ENCODE results near the gene IL10.
"Not testable (repeated sequence)": the region's sequence is repeated elsewhere in the genome, so short reads cannot be mapped to it uniquely, and the experiment has no call there.

IL10 gene

GRCh38 chr1:206794294-206794908, 22.1 kb upstream of the IL10 start:
- no peak for DNase-seq (ENCODE audit: low spot score)

DNA sequence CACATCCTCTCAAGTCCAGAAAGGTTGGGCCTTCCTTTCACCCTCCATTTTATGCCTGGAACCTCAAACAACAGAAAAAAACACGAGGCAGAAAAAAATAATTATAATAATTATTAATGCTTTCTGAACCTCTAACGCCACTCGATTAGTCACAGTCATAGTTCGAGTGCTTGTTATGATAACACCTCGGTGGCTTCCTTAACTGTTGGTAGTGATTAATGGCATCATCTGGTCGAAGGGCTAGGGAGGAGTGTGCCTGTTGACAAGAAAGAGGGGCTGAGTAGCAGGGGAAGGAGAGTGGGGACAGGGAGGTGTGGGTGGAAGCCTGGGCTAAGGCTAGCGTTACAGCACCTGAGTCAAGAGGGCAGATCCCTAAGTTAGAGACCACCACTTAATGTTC, 21.3 kb upstream of the IL10 start:
- no peak for DNase-seq (ENCODE audit: low spot score)

- no peak for DNase-seq (ENCODE audit: low spot score)
Observed at GRCh38 chr1:206792939-206793607, 20.8 kb upstream of the IL10 start.

GRCh38 chr1:206790502-206791250, 18.4 kb upstream of the IL10 start:
- no peak for DNase-seq (ENCODE audit: low spot score)

DNA sequence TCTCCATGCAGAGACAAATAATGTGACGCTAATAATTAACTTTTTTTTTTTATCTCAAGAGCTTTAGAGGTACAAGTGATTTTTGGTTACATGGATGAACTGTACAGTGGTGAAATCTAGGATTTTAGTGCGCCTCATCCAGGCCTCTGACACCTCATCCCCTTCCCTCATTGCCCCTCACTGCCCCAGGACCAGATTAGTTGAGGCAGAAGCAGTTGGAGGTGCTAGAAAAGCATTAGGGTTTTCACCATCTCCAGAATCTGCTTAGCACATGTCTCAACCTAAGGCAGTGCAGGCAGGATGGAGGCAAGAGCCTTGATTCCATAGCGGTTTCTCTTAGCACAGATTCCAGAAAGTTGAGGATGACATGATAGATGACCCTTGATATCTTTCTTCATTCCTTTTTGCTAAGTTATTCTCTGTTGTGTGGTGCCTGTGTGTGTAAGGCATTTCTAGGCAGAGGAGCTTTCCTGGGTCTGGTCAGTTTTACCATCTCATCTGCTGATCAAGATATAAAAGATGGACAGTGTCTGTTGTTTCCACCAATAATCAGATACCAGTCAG, 16.3 kb upstream of the IL10 start:
- DNase-seq (ENCODE audit: low spot score) = no peak

GRCh38 chr1:206787891-206788290, 15.6 kb upstream of the IL10 start:
- no peak for DNase-seq (ENCODE audit: low spot score)

DNA sequence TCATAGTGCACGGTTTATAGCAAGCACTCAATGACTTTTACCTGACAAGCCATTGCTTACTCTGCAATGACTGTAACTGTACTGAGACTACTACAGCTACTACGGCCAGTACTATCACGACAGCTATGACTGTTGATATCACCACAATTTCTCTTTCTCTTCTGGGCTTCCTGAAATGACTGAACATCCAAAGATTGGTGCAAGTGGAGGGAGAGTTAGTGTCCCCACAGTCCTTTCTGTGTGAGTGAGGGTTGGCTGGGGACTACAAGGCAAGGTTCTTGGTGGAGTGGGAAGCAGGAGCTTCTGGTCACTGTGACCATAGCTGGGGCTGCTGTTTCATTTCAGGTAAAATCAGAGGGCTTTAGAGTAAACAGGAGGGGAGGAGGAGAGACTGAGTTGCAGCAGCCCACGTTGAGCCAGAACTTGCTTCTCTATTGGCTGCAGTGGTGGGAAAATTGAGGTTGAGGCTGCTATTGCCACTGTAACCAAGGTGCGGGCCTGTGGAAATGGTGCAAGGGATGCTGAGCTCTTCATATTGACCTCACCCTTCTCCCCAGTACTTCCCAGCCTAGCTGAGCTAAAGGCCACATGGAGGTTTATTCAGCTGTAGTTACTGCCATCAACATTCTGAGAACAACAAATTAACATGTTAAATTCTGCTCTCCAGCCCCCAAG, 14.1 kb upstream of the IL10 start:
- no peak for DNase-seq (ENCODE audit: low spot score)

DNA sequence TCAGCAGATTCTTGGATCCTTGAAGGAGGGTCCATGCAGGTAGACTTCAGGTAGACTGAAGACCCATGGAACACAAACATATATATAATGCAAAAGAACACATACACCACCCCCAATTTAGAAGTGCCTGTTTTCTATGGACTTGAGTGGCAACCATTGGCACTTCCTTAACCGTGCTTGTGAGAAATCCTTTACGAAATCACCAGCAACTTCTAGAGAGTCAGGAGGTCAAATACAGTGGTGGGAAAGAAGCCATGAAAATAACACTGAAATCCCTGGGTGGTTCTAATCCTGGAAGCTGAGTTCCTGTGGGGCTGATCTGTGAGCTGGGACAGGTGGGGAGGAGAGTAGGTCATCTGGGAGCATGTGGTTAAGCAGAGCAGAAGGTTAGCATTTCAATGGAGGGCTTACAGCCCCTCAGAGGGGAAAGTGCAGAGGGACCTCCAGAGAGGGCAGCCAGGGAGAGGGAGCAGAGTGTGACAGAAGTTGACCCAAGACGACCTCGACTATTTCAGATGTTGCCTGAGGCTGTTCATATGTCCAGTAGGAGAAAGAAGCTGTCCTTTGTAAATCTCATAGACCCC, 13.0 kb upstream of the IL10 start:
- DNase-seq (ENCODE audit: low spot score) = no peak

DNA sequence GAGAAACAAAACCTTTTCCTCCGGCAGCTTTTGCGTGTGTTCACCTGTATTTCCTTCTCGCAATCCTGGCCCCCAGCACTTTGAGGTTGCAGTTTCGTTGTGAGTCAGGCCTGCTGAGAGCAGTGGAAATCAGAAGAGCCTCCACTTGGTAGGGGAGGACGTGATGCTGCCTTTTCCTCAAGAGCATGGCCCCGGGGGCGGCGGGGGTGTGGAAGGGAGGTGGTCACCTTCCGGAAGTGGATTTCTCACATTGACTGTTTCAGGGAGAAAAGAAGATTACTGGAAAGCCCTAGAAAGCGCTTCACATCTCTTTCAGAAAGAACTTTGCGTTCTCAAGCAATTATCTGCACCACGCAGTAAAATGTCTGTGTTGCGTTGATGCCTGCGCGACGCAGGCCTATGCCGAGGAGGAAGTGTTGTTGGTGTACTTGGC, 12.2 kb upstream of the IL10 start:
- DNase-seq (ENCODE audit: low spot score) = no peak

GRCh38 chr1:206783506-206783905, 11.2 kb upstream of the IL10 start:
- DNase-seq (ENCODE audit: low spot score) = no peak

DNA sequence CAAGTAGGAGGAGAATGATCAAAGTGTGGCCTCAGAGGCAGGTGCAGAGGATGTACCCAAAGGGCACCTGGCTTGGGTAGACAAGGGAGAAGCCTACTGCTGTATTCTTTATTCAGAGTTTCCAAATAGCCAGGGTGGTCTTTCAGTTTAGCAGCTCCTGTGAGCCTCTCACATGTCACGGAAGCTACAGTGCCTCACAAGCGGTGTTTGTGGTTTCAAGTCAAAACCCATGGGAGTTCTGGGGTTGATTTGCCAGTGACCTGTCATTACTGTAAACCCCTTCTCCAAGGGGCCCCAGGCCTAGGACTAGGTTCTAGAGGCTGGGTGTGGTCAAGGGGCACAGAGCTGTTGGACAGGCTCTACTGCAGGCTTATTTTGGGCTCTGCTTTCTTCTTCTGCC, 10.2 kb upstream of the IL10 start:
- no peak for DNase-seq (ENCODE audit: low spot score)

DNA sequence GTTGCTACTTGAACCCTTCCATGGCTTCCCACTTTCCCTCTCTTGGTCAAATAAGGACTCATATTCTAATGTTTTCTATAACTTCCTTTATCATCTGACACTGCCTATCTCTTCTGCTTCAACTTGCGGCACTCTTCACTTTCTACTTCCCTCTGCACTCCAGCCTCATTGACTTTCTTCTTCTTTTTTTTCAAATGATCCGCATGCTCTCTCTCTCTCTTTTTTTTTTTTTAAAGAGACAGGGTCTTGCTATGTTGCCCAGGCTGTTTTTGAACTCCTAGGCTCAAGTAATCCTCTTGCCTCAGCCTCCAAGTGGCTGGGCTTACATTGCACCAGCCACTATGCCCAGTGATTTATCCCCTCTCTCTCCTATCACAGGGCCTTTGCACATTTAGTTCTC, 7.3 kb upstream of the IL10 start:
- no peak for DNase-seq (ENCODE audit: low spot score)

DNA sequence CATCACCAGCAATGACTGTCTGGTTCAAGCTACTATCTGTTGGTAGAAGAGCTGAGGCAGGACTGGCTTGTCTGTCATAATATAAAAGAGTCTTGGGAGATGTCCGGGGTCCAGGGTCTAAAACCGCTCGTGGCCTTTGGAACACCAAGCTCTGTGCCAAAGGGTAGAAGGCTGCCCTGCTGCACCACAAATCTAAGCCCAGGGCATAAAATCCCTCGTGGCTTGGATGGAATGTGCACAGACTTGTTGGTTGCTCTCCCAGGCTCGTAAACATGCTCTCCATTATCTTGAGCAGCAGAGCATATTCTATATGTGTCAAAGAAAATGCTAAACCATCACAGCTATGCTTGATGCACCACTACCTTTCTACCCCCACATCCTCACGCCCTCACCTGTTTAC, 6.6 kb upstream of the IL10 start:
- DNase-seq (ENCODE audit: low spot score) = not testable (repeated sequence)

- DNase-seq (ENCODE audit: low spot score) = no peak
Observed at GRCh38 chr1:206778031-206778430, 5.7 kb upstream of the IL10 start.

DNA sequence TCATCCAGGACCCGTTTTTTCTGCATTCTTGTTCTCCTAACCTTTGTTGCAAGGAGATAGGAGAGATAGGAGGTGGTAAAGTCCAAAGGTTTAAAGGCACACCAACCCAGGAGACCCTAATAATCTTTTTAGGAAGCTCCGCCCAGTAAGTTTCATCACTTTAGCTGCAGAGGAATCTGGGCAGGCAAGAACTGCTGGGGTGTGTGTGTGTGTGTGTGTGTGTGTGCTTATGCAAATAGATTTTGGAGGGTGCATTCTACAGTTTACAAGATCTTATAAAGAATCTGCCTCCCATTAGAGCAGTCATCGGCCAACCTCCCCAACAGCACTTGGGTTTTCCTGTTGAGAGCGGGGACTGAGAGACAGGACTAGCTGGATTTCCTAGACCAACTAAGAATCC, 3.9 kb upstream of the IL10 start:
- DNase-seq (ENCODE audit: low spot score) = no peak

DNA sequence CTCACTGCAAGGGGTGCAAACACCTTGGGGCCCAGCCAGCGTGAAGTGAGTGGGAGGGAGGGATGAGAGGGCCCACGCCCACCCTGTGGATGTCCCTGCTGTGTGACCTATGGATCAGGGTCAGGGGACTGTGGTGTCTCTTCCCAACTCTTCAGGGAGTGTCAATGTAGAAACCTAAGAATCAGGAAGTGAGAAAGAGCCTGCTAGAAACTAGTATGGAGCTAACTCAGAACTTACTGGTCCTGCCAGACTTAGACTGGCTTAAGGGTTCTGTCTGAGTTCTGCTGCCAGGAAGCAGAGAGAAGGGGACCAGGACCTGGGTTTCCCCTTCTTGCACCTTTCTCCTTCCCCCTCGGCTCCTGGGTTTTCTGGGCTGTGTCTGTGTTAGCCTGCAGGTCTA, 1.8 kb upstream of the IL10 start:
- no peak for DNase-seq (ENCODE audit: low spot score)

DNA sequence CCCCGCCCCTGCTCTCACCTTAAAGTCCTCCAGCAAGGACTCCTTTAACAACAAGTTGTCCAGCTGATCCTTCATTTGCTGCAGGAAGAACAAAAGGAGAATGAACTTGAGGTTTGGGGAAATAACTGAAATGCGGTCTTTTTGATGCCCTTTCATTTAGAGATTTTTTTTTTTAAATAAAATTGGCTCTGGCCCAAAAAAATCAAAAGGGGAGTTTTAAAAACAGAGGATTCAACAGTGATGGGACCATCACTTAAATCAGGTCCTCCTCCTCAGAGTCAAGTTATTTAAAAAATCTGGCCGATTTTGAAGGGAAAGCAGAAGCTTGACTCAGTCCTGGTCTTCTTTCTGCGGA, 979 bp downstream of the IL10 start:
- no peak for DNase-seq (ENCODE audit: low spot score)

DNA sequence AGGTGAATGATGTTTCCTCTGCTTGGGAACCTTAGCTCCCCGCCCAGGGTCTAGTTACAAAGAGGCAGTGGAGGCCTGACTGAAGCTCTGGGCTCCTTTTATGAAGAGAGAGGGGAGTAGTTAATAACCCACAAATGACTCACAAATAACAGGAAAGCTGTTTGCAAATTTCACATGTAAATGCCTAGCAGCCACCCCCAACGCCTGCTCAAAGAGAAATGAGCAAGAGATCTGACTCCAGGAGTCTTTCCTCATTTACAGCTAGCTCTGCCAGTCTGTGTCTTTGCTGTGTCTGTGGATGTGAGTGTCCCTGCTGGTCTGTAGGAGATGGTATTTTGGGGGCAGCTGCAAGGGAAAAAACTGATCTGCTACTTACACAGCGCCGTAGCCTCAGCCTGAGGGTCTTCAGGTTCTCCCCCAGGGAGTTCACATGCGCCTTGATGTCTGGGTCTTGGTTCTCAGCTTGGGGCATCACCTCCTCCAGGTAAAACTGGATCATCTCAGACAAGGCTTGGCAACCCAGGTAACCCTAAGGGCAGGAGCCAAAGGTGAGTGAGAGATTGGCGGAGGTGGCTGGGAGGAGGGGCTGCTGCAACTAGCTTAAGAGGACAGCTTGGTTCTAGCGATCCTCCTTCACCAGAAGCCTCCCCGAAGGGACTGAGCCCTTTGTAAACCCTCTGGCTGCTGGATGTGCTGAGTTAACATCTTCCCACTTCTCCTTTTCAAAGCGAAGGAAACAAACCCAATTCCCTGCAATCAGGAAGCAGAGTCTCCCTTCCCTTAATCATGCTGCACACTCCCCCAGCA, 1.6 kb downstream of the IL10 start, which contains the start of gene IL19:
IL19 (plus strand) TSS at position 243 of the 807 bp plus-strand sequence. CDS start 65,890 bp downstream, outside the sequence.
- DNase-seq (ENCODE audit: low spot score) = no peak

- DNase-seq (ENCODE audit: low spot score) = no peak
Observed at GRCh38 chr1:206769304-206769731, 3.0 kb downstream of the IL10 start.

DNA sequence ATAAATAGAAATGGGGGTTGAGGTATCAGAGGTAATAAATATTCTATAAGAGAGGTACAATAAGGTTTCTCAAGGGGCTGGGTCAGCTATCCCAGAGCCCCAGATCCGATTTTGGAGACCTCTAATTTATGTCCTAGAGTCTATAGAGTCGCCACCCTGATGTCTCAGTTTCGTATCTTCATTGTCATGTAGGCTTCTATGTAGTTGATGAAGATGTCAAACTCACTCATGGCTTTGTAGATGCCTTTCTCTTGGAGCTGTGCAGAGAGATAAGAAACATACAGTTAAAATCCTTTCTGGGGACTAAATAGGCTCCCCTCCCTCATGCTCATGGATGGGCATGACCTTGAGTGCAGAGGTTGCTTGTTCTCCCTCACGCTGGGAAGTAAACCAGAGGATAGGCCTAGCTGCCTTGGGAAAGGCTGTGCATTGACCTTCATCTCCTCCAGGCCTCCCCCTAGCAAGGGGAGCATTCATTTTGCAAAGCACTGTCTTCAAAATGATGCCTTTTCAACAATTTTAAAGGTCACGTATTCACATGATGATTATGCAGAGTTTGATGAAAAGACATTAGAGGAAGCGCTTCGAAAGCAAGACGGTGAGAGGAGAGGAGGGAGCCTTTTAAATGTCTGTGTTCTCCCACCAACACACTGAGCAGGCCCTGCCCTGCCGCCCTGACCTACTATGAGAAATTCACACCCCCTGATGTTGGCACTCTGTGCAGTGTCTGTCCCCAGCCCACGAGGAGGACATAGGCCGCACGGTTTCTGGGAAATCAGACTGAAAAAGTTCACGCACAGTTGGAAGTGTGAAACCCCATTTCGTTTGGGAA, 3.6 kb downstream of the IL10 start:
- DNase-seq (ENCODE audit: low spot score) = no peak
